ENCODE data around the gene CYTH1.
A peak's percentile ranks its signal among the peaks of the same experiment; 100 is the strongest.

CYTH1 gene

GRCh38 chr17:78803186-78803845, 21.2 kb upstream of the CYTH1 start:
- peak; percentile 58 for DNase-seq

- no peak for DNase-seq
These were observed 20.4 kb upstream of the CYTH1 start for GRCh38 chr17:78802459-78802858.

- no peak for DNase-seq
These were observed 19.9 kb upstream of the CYTH1 start for GRCh38 chr17:78802008-78802407.

GRCh38 chr17:78800132-78800931, 18.3 kb upstream of the CYTH1 start:
- no peak for DNase-seq

GRCh38 chr17:78798695-78799559, 16.9 kb upstream of the CYTH1 start:
- no peak for DNase-seq

GRCh38 chr17:78797691-78798585, 15.9 kb upstream of the CYTH1 start:
- DNase-seq, result no peak

GRCh38 chr17:78797213-78797612, 15.1 kb upstream of the CYTH1 start:
- no peak for DNase-seq

GRCh38 chr17:78796517-78796900, 14.4 kb upstream of the CYTH1 start:
- DNase-seq, result no peak

GRCh38 chr17:78795861-78796516, 13.9 kb upstream of the CYTH1 start:
- DNase-seq, result no peak

GRCh38 chr17:78794864-78795640, 13.0 kb upstream of the CYTH1 start:
- DNase-seq, result no peak

- DNase-seq, result no peak
These were observed 12.3 kb upstream of the CYTH1 start for GRCh38 chr17:78794399-78794798.

GRCh38 chr17:78793968-78794367, 11.9 kb upstream of the CYTH1 start:
- DNase-seq, result no peak

GRCh38 chr17:78793415-78793814, 11.3 kb upstream of the CYTH1 start:
- no peak for DNase-seq

- DNase-seq, result no peak
These were observed 10.0 kb upstream of the CYTH1 start for GRCh38 chr17:78791840-78792709.

- DNase-seq, result no peak
These were observed 8.5 kb upstream of the CYTH1 start for GRCh38 chr17:78790552-78790951.

- no peak for DNase-seq
These were observed 7.6 kb upstream of the CYTH1 start for GRCh38 chr17:78789663-78790181.

- no peak for DNase-seq
These were observed 7.1 kb upstream of the CYTH1 start for GRCh38 chr17:78789149-78789662.

GRCh38 chr17:78788451-78788850, 6.4 kb upstream of the CYTH1 start:
- DNase-seq, result no peak

GRCh38 chr17:78787444-78787843, 5.4 kb upstream of the CYTH1 start:
- no peak for DNase-seq

- DNase-seq, result no peak
These were observed 3.6 kb upstream of the CYTH1 start for GRCh38 chr17:78785663-78786057.
